Measurements from ENCODE around the gene LLPH.
"Not testable (repeated sequence)": the region's sequence is repeated elsewhere in the genome, so short reads cannot be mapped to it uniquely, and the experiment has no call there.

Gene LLPH

GRCh38 chr12:66130267-66131066 lies at the start of gene LLPH:
Gene LLPH (minus strand): TSS chr12:66130750. CDS start chr12:66129106, 1,644 bp downstream.
- DNase-seq (ENCODE audit: low read depth in 2 of 2), result peak; percentile 65 to 69

- no peak for DNase-seq (ENCODE audit: low read depth in 2 of 2)
These were observed 45.8 kb upstream of the LLPH start for GRCh38 chr12:66176105-66176900.

GRCh38 chr12:66174391-66175325 lies 44.1 kb upstream of the LLPH start:
- DNase-seq (ENCODE audit: low read depth in 2 of 2), result not testable (repeated sequence)

- no peak for DNase-seq (ENCODE audit: low read depth in 2 of 2)
These were observed 40.1 kb upstream of the LLPH start for GRCh38 chr12:66170606-66171005.

- DNase-seq (ENCODE audit: low read depth in 2 of 2), result peak; percentile 86 to 87
These were observed 38.9 kb upstream of the LLPH start, which contains the start of gene TMBIM4 for GRCh38 chr12:66169221-66170170. Gene TMBIM4 (minus strand): TSS chr12:66169996. CDS start chr12:66169951, 45 bp downstream.

- DNase-seq (ENCODE audit: low read depth in 2 of 2), result no peak
These were observed 37.9 kb upstream of the LLPH start for GRCh38 chr12:66168410-66168809.

GRCh38 chr12:66166561-66166960 lies 36.0 kb upstream of the LLPH start:
- no peak for DNase-seq (ENCODE audit: low read depth in 2 of 2)

GRCh38 chr12:66165141-66165540 lies 34.6 kb upstream of the LLPH start:
- no peak for DNase-seq (ENCODE audit: low read depth in 2 of 2)

GRCh38 chr12:66164349-66164821 lies 33.8 kb upstream of the LLPH start:
- no peak for DNase-seq (ENCODE audit: low read depth in 2 of 2)

GRCh38 chr12:66163289-66163688 lies 32.7 kb upstream of the LLPH start:
- DNase-seq (ENCODE audit: low read depth in 2 of 2), result no peak

GRCh38 chr12:66162701-66163100 lies 32.2 kb upstream of the LLPH start:
- DNase-seq (ENCODE audit: low read depth in 2 of 2), result no peak

- DNase-seq (ENCODE audit: low read depth in 2 of 2), result no peak
These were observed 30.2 kb upstream of the LLPH start for GRCh38 chr12:66160704-66161103.

GRCh38 chr12:66159123-66159522 lies 28.6 kb upstream of the LLPH start:
- no peak for DNase-seq (ENCODE audit: low read depth in 2 of 2)

GRCh38 chr12:66156654-66157053 lies 26.1 kb upstream of the LLPH start:
- no peak for DNase-seq (ENCODE audit: low read depth in 2 of 2)

- DNase-seq (ENCODE audit: low read depth in 2 of 2), result no peak
These were observed 24.2 kb upstream of the LLPH start for GRCh38 chr12:66154776-66155175.

GRCh38 chr12:66152732-66153131 lies 22.2 kb upstream of the LLPH start:
- peak; percentile 9 to 18 for DNase-seq (ENCODE audit: low read depth in 2 of 2)

GRCh38 chr12:66149702-66150398 lies 19.3 kb upstream of the LLPH start:
- no peak for DNase-seq (ENCODE audit: low read depth in 2 of 2)

- DNase-seq (ENCODE audit: low read depth in 2 of 2), result peak; percentile 34 to 42
These were observed 14.5 kb upstream of the LLPH start for GRCh38 chr12:66144791-66145754.

GRCh38 chr12:66143868-66144267 lies 13.3 kb upstream of the LLPH start:
- no peak for DNase-seq (ENCODE audit: low read depth in 2 of 2)
